Astrocyte (in vitro differentiated cells and primary cell): ENCODE measurements around the gene NTM. TPM values are rescaled to one million over a fixed set of nuclear protein-coding genes. Genes with fewer than 3 reads are reported as not detected.

Experiments used
- DNase-seq: peaks from one replicate; pipeline ENCODE4 v3.0.0-alpha.2; 2010; ENCODE audit warnings: low read depth
- FAIRE-seq: peaks from 2 replicates; lab custom pipeline; 2011; peaks lifted over from hg19 to GRCh38; lab: Jason Lieb, UNC
- H2AFZ ChIP-seq: 2 replicates; pipeline ENCODE4 v1.6.0; 2012; ENCODE audit warnings: low read depth, low read length, inconsistent platforms
- H3K27ac ChIP-seq: 2 replicates; pipeline ENCODE4 v1.5.1; 2011; ENCODE audit warnings: low read depth, low read length, inconsistent platforms
- H3K27me3 ChIP-seq: 2 replicates; pipeline ENCODE4 v1.6.0; 2011; ENCODE audit warnings: low read length, inconsistent platforms; ENCODE audit not compliant: insufficient read depth
- H3K36me3 ChIP-seq: 2 replicates; pipeline ENCODE4 v1.5.1; 2011; ENCODE audit warnings: low read length, inconsistent platforms; ENCODE audit not compliant: insufficient read depth
- H3K4me1 ChIP-seq: 2 replicates; pipeline ENCODE4 v1.5.1; 2011; ENCODE audit warnings: low read length, inconsistent platforms; ENCODE audit not compliant: insufficient read depth
- H3K4me2 ChIP-seq: 2 replicates; pipeline ENCODE4 v1.6.0; 2012; ENCODE audit warnings: low read length, inconsistent platforms
- H3K4me3 ChIP-seq: 2 replicates; pipeline ENCODE4 v1.5.1; 2011; ENCODE audit warnings: low read depth, mild to moderate bottlenecking, low read length, inconsistent platforms; ENCODE audit not compliant: insufficient read depth
- H3K79me2 ChIP-seq: 2 replicates; pipeline ENCODE4 v1.6.0; 2012; ENCODE audit warnings: mild to moderate bottlenecking, low read length, inconsistent platforms; ENCODE audit not compliant: insufficient read depth
- H3K9ac ChIP-seq: 2 replicates; pipeline ENCODE4 v1.6.0; 2012; ENCODE audit warnings: mild to moderate bottlenecking, low read length, inconsistent platforms
- H3K9me3 ChIP-seq: 2 replicates; pipeline ENCODE4 v1.5.1; 2012; ENCODE audit warnings: low read depth, mild to moderate bottlenecking, low read length, inconsistent platforms; ENCODE audit not compliant: insufficient read depth
- H4K20me1 ChIP-seq: 2 replicates; pipeline ENCODE4 v1.6.0; 2012; ENCODE audit warnings: low read length, inconsistent platforms; ENCODE audit not compliant: insufficient read depth
- H3K27ac Mint-ChIP-seq: one replicate; pipeline ENCODE4 v1.8.0; 2021; ENCODE audit warnings: mild to moderate bottlenecking, mixed read lengths; ENCODE audit not compliant: unreplicated experiment
- H3K27me3 Mint-ChIP-seq: one replicate; pipeline ENCODE4 v1.8.0; 2021; ENCODE audit warnings: low read depth, mixed read lengths; ENCODE audit not compliant: unreplicated experiment
- H3K36me3 Mint-ChIP-seq: one replicate; pipeline ENCODE4 v1.8.0; 2021; ENCODE audit warnings: low read depth, mixed read lengths; ENCODE audit not compliant: unreplicated experiment
- H3K4me1 Mint-ChIP-seq: one replicate; pipeline ENCODE4 v1.8.0; 2021; ENCODE audit warnings: low read depth, mixed read lengths; ENCODE audit not compliant: unreplicated experiment
- H3K4me3 Mint-ChIP-seq: one replicate; pipeline ENCODE4 v1.8.0; 2021; ENCODE audit warnings: mild to moderate bottlenecking, moderate library complexity, mixed read lengths; ENCODE audit not compliant: unreplicated experiment
- H3K9me3 Mint-ChIP-seq: one replicate; pipeline ENCODE4 v1.8.0; 2021; ENCODE audit warnings: mild to moderate bottlenecking, mixed read lengths; ENCODE audit not compliant: unreplicated experiment
- EZH2 ChIP-seq: IDR thresholded peaks from 2 replicates; pipeline ENCODE4 v1.6.1; 2012; ENCODE audit warnings: mild to moderate bottlenecking, low read length, inconsistent platforms; ENCODE audit not compliant: insufficient read depth
- total RNA-seq: library from RNA; stranded (reverse); gene quantifications from 2 replicates; pipeline ENCODE4 v1.2.1, GENCODE V29; 2021
- TF ChIP-seq, protein P1 (sequence below): IDR thresholded peaks from 2 replicates; pipeline ENCODE4 v1.5.1; 2011; ENCODE audit warnings: low read depth, mild to moderate bottlenecking, inconsistent platforms, low read length, moderate library complexity; ENCODE audit not compliant: insufficient read depth

The NTM gene
- total RNA-seq, 1 donor from 2014 or later = 98.2 TPM

DNA sequence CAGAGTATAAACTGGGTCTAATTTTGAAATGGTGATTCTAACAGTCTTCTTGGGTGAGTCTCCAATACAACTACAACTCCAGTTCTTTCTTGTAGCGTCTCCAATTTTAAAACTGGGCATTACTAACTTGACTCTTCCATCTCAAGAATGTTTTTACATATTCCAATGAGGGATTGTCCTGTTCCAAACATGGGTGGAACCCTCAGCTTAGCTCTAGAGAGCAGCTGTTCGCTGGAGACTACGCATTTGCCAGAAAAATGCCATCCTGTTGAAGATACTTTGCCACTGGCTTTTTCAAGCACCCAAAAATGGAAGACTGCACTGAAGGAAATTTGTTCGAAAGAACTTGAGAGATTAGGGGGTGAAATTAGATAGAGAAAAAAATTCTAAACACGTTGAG, 870.0 kb downstream of the NTM start:
- Histone ChIP-seq H3K4me1 (peaks cover 1% of the 10 kb centered on the region), H3K4me3 (no peak overlapping the region), H3K79me2 (no peaks in the 10 kb centered on the region), H2AFZ (no peak overlapping the region), H3K27ac (no peak overlapping the region), H3K4me2 (no peak overlapping the region), H3K36me3 (no peaks in the 10 kb centered on the region), H3K9ac (no peak overlapping the region), H4K20me1 (peaks cover 30% of the 10 kb centered on the region), H3K27me3 (no peaks in the 10 kb centered on the region), H3K9me3 (no peaks in the 10 kb centered on the region)
- DNase-seq (no peak), FAIRE-seq (no peak)
- no peak overlapping the region for H3K27ac Mint-ChIP-seq
- H3K9me3 Mint-ChIP-seq = no peaks in the 10 kb centered on the region
- TF ChIP-seq EZH2 = no peak
- TF ChIP-seq, protein P1, sequence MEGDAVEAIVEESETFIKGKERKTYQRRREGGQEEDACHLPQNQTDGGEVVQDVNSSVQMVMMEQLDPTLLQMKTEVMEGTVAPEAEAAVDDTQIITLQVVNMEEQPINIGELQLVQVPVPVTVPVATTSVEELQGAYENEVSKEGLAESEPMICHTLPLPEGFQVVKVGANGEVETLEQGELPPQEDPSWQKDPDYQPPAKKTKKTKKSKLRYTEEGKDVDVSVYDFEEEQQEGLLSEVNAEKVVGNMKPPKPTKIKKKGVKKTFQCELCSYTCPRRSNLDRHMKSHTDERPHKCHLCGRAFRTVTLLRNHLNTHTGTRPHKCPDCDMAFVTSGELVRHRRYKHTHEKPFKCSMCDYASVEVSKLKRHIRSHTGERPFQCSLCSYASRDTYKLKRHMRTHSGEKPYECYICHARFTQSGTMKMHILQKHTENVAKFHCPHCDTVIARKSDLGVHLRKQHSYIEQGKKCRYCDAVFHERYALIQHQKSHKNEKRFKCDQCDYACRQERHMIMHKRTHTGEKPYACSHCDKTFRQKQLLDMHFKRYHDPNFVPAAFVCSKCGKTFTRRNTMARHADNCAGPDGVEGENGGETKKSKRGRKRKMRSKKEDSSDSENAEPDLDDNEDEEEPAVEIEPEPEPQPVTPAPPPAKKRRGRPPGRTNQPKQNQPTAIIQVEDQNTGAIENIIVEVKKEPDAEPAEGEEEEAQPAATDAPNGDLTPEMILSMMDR = no peak
- H3K36me3 Mint-ChIP-seq = peaks cover 18% of the 10 kb centered on the region
- H3K27me3 Mint-ChIP-seq = no peaks in the 10 kb centered on the region
- no peaks in the 10 kb centered on the region for H3K4me1 Mint-ChIP-seq
- no peak overlapping the region for H3K4me3 Mint-ChIP-seq

DNA sequence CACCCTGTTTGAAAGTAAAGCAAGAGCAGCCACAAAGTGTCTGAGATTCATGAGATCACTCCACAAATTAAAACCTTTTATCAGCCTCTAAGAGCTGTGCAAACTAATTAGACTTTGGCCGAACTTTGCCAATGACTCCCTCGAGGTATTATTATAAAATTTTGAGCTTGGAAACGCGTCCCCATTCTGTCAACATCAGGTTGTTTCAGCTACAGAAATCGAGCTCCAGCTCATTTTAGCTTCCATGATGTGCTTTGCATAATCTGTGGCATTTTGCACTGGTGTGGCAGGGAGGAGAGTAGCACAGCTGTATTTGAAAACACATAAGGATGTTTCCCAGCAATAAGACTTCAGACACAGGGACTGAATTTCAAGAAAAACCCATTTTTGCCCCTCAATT, 872.2 kb downstream of the NTM start:
- Histone ChIP-seq H3K36me3 (no peaks in the 10 kb centered on the region), H4K20me1 (peaks cover 41% of the 10 kb centered on the region), H2AFZ (no peak overlapping the region), H3K27ac (no peak overlapping the region), H3K27me3 (no peaks in the 10 kb centered on the region), H3K4me3 (no peak overlapping the region), H3K9ac (no peak overlapping the region), H3K9me3 (no peaks in the 10 kb centered on the region), H3K4me1 (no peaks in the 10 kb centered on the region), H3K4me2 (no peak overlapping the region), H3K79me2 (no peaks in the 10 kb centered on the region)
- FAIRE-seq (no peak), DNase-seq (no peak)
- no peak for TF ChIP-seq EZH2
- TF ChIP-seq, protein P1 = no peak
- H3K4me3 Mint-ChIP-seq = no peak overlapping the region
- H3K9me3 Mint-ChIP-seq = no peaks in the 10 kb centered on the region
- H3K27ac Mint-ChIP-seq = no peak overlapping the region
- H3K36me3 Mint-ChIP-seq = peaks cover 15% of the 10 kb centered on the region
- H3K4me1 Mint-ChIP-seq = no peaks in the 10 kb centered on the region
- no peaks in the 10 kb centered on the region for H3K27me3 Mint-ChIP-seq

DNA sequence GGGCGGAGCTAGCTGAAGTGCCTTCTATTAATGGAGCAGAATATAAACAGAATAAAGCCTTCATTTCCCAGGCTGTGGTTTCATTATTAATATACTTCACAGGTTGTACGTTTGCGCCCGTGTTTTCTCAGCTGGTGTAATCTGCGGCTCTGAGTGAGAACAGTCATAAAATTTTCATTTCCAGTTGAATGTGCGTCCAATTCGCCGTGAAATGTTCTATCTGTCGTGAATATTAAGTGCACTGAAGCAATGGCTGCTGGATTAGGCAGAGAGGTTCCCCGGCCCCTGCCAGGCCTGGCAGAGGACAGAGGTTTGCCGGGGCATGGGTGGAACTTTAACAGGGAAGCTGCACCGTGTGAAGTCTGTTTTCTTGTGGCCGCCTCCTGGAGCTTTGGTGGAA, 874.4 kb downstream of the NTM start:
- peaks cover 56% of the 10 kb centered on the region for H4K20me1 ChIP-seq
- H3K79me2 ChIP-seq = no peaks in the 10 kb centered on the region
- no peaks in the 10 kb centered on the region for H3K36me3 ChIP-seq
- Mint-ChIP-seq H3K27me3 (no peaks in the 10 kb centered on the region), H3K9me3 (peaks cover 2% of the 10 kb centered on the region), H3K27ac (no peak overlapping the region), H3K4me3 (no peak overlapping the region), H3K36me3 (peaks cover 7% of the 10 kb centered on the region), H3K4me1 (peaks cover 7% of the 10 kb centered on the region)
- DNase-seq (no peak), FAIRE-seq (no peak)
- H3K27me3 ChIP-seq = no peaks in the 10 kb centered on the region
- H3K27ac ChIP-seq = no peak overlapping the region
- no peak for TF ChIP-seq EZH2
- TF ChIP-seq, protein P1 = no peak
- H3K4me1 ChIP-seq = peaks cover 3% of the 10 kb centered on the region
- H3K4me3 ChIP-seq = no peak overlapping the region
- H3K4me2 ChIP-seq = no peak overlapping the region
- H3K9me3 ChIP-seq = no peaks in the 10 kb centered on the region
- H2AFZ ChIP-seq = no peak overlapping the region
- H3K9ac ChIP-seq = no peak overlapping the region
